IPS-18a (cell line): ENCODE data around the gene FRMD4A.

Source experiments
- H3K27ac ChIP-seq: one replicate; pipeline ENCODE4 v1.5.1; 2013; ENCODE audit warnings: low read length
- H3K27me3 ChIP-seq: one replicate; pipeline ENCODE4 v1.6.1; 2013; ENCODE audit warnings: mild to moderate bottlenecking, low read length; ENCODE audit not compliant: control insufficient read depth, insufficient read depth
- H3K36me3 ChIP-seq: one replicate; pipeline ENCODE4 v1.6.1; 2013; ENCODE audit warnings: low read depth, low read length; ENCODE audit not compliant: control insufficient read depth
- H3K4me1 ChIP-seq: one replicate; pipeline ENCODE4 v1.6.1; 2013; ENCODE audit warnings: low read depth, low read length; ENCODE audit not compliant: control insufficient read depth
- H3K4me3 ChIP-seq: one replicate; pipeline ENCODE4 v1.5.1; 2013; ENCODE audit warnings: low read length
- H3K9ac ChIP-seq: one replicate; pipeline ENCODE4 v1.6.1; 2013; ENCODE audit warnings: mild to moderate bottlenecking, low read length, moderate library complexity
- H3K9me3 ChIP-seq: one replicate; pipeline ENCODE4 v1.6.1; 2013; ENCODE audit warnings: low read depth, low read length; ENCODE audit not compliant: control insufficient read depth

Gene FRMD4A

GRCh38 chr10:13827076-13827797 lies 503.5 kb downstream of the FRMD4A start:
- Histone ChIP-seq H3K9ac (no peak overlapping the region), H3K4me1 (peaks cover 34% of the 10 kb centered on the region), H3K27me3 (no peaks in the 10 kb centered on the region), H3K4me3 (no peak overlapping the region), H3K27ac (no peak overlapping the region), H3K9me3 (no peaks in the 10 kb centered on the region), H3K36me3 (no peaks in the 10 kb centered on the region)

- Histone ChIP-seq H3K9ac (no peak overlapping the region), H3K27ac (no peak overlapping the region), H3K36me3 (no peaks in the 10 kb centered on the region), H3K9me3 (no peaks in the 10 kb centered on the region), H3K4me3 (peak overlapping the region; percentile 5), H3K4me1 (peaks cover 47% of the 10 kb centered on the region), H3K27me3 (no peaks in the 10 kb centered on the region)
Measured at GRCh38 chr10:13823709-13824405, 506.9 kb downstream of the FRMD4A start.

- Histone ChIP-seq H3K9ac (no peak overlapping the region), H3K27ac (no peak overlapping the region), H3K27me3 (no peaks in the 10 kb centered on the region), H3K4me1 (peaks cover 47% of the 10 kb centered on the region), H3K36me3 (no peaks in the 10 kb centered on the region), H3K4me3 (peak overlapping the region; percentile 5), H3K9me3 (no peaks in the 10 kb centered on the region)
Measured at GRCh38 chr10:13823096-13823708, 507.5 kb downstream of the FRMD4A start.

GRCh38 chr10:13822490-13822889 lies 508.2 kb downstream of the FRMD4A start:
- Histone ChIP-seq H3K4me1 (peaks cover 42% of the 10 kb centered on the region), H3K36me3 (no peaks in the 10 kb centered on the region), H3K4me3 (peak overlapping the region; percentile 5), H3K9me3 (no peaks in the 10 kb centered on the region), H3K9ac (no peak overlapping the region), H3K27me3 (no peaks in the 10 kb centered on the region), H3K27ac (no peak overlapping the region)

- Histone ChIP-seq H3K9ac (no peak overlapping the region), H3K9me3 (no peaks in the 10 kb centered on the region), H3K27ac (no peak overlapping the region), H3K4me1 (peaks cover 37% of the 10 kb centered on the region), H3K4me3 (no peak overlapping the region), H3K36me3 (no peaks in the 10 kb centered on the region), H3K27me3 (no peaks in the 10 kb centered on the region)
Measured at GRCh38 chr10:13820964-13821337, 509.8 kb downstream of the FRMD4A start.

- Histone ChIP-seq H3K9ac (no peak overlapping the region), H3K4me3 (no peak overlapping the region), H3K27me3 (no peaks in the 10 kb centered on the region), H3K27ac (no peak overlapping the region), H3K36me3 (no peaks in the 10 kb centered on the region), H3K4me1 (peaks cover 37% of the 10 kb centered on the region), H3K9me3 (no peaks in the 10 kb centered on the region)
Measured at GRCh38 chr10:13820119-13820963, 510.4 kb downstream of the FRMD4A start.

GRCh38 chr10:13816195-13816925 lies 514.4 kb downstream of the FRMD4A start:
- Histone ChIP-seq H3K27me3 (no peaks in the 10 kb centered on the region), H3K9ac (no peak overlapping the region), H3K4me1 (peaks cover 13% of the 10 kb centered on the region), H3K4me3 (no peak overlapping the region), H3K27ac (no peak overlapping the region), H3K36me3 (no peaks in the 10 kb centered on the region), H3K9me3 (no peaks in the 10 kb centered on the region)

- Histone ChIP-seq H3K9ac (no peak overlapping the region), H3K4me3 (no peak overlapping the region), H3K9me3 (no peaks in the 10 kb centered on the region), H3K4me1 (peaks cover 7% of the 10 kb centered on the region), H3K27me3 (no peaks in the 10 kb centered on the region), H3K27ac (no peak overlapping the region), H3K36me3 (no peaks in the 10 kb centered on the region)
Measured at GRCh38 chr10:13815756-13816155, 515.0 kb downstream of the FRMD4A start.

GRCh38 chr10:13813550-13813949 lies 517.2 kb downstream of the FRMD4A start:
- H3K27ac ChIP-seq = no peak overlapping the region
- H3K36me3 ChIP-seq = no peaks in the 10 kb centered on the region
- H3K4me3 ChIP-seq = no peak overlapping the region
- H3K9me3 ChIP-seq = no peaks in the 10 kb centered on the region
- peaks cover 13% of the 10 kb centered on the region for H3K4me1 ChIP-seq
- no peaks in the 10 kb centered on the region for H3K27me3 ChIP-seq
- no peak overlapping the region for H3K9ac ChIP-seq

GRCh38 chr10:13812804-13813203 lies 517.9 kb downstream of the FRMD4A start:
- no peak overlapping the region for H3K27ac ChIP-seq
- H3K9me3 ChIP-seq = no peaks in the 10 kb centered on the region
- peaks cover 13% of the 10 kb centered on the region for H3K4me1 ChIP-seq
- no peaks in the 10 kb centered on the region for H3K27me3 ChIP-seq
- H3K4me3 ChIP-seq = no peak overlapping the region
- H3K9ac ChIP-seq = no peak overlapping the region
- H3K36me3 ChIP-seq = no peaks in the 10 kb centered on the region

GRCh38 chr10:13810568-13810967 lies 520.2 kb downstream of the FRMD4A start:
- Histone ChIP-seq H3K27ac (no peak overlapping the region), H3K27me3 (no peaks in the 10 kb centered on the region), H3K4me1 (peaks cover 13% of the 10 kb centered on the region), H3K4me3 (no peak overlapping the region), H3K9me3 (no peaks in the 10 kb centered on the region), H3K36me3 (no peaks in the 10 kb centered on the region), H3K9ac (no peak overlapping the region)
